HUDEP-2 (cell line): Measurements from ENCODE around the gene CLCN4.

ENCODE experiments used
- DNase-seq, 76 experiments: peaks; one replicate each; lab custom pipeline; 2025; ENCODE audit not compliant: unreplicated experiment in 76 of 76; lab: John Stamatoyannopoulos, UW

The CLCN4 gene

GRCh38 chrX:10165580-10166247, 8.9 kb downstream of the CLCN4 start:
- peak in 73 of 76 experiments; percentile 1 to 69 (median 38) for DNase-seq

- DNase-seq = peak in 74 of 76 experiments; percentile 3 to 73 (median 42)
These were observed 9.5 kb downstream of the CLCN4 start for GRCh38 chrX:10166248-10166716.

GRCh38 chrX:10166731-10167151, 10.0 kb downstream of the CLCN4 start:
- DNase-seq = peak in 14 of 76 experiments; percentile 1 to 59 (median 24)

GRCh38 chrX:10167573-10167972, 10.8 kb downstream of the CLCN4 start:
- no peak for DNase-seq

- no peak for DNase-seq
These were observed 11.5 kb downstream of the CLCN4 start for GRCh38 chrX:10168226-10168625.

GRCh38 chrX:10169175-10169574, 12.4 kb downstream of the CLCN4 start:
- DNase-seq = peak in 24 of 76 experiments; percentile 0 to 42 (median 3)

GRCh38 chrX:10171249-10171648, 14.5 kb downstream of the CLCN4 start:
- no peak for DNase-seq

- no peak for DNase-seq
These were observed 16.1 kb downstream of the CLCN4 start for GRCh38 chrX:10172877-10173276.

GRCh38 chrX:10173331-10173900, 16.6 kb downstream of the CLCN4 start:
- DNase-seq = peak in 45 of 76 experiments; percentile 0 to 71 (median 24)

GRCh38 chrX:10174051-10174450, 17.3 kb downstream of the CLCN4 start:
- DNase-seq = no peak

GRCh38 chrX:10174810-10175209, 18.0 kb downstream of the CLCN4 start:
- no peak for DNase-seq

- no peak for DNase-seq
These were observed 18.6 kb downstream of the CLCN4 start for GRCh38 chrX:10175319-10175871.

GRCh38 chrX:10176121-10177003, 19.6 kb downstream of the CLCN4 start:
- DNase-seq = peak in 2 of 76 experiments; percentile 2 to 10

- no peak for DNase-seq
These were observed 20.2 kb downstream of the CLCN4 start for GRCh38 chrX:10177004-10177396.

- DNase-seq = no peak
These were observed 20.8 kb downstream of the CLCN4 start for GRCh38 chrX:10177601-10178000.

GRCh38 chrX:10178866-10179463, 22.2 kb downstream of the CLCN4 start:
- peak in 64 of 76 experiments; percentile 1 to 79 (median 32) for DNase-seq

- no peak for DNase-seq
These were observed 27.0 kb downstream of the CLCN4 start for GRCh38 chrX:10183760-10184159.

- DNase-seq = no peak
These were observed 27.6 kb downstream of the CLCN4 start for GRCh38 chrX:10184411-10184810.

GRCh38 chrX:10186355-10186754, 29.6 kb downstream of the CLCN4 start:
- no peak for DNase-seq

- DNase-seq = no peak
These were observed 30.6 kb downstream of the CLCN4 start for GRCh38 chrX:10187421-10187820.
